Germinal center (tissue), 1 donor: ENCODE results near the gene GPATCH2.

ENCODE experiments used
- DNase-seq: peaks from one replicate; pipeline ENCODE4 v3.0.0; 2012; ENCODE audit warnings: mixed read lengths, low spot score

GPATCH2 gene

GRCh38 chr1:217630711-217631591 is at the start of gene GPATCH2, which contains the start of gene SPATA17:
Gene GPATCH2, minus strand, starts transcription at chr1:217631090. Its CDS starts 119 bp downstream, at chr1:217630971.
Gene SPATA17, plus strand, starts transcription at chr1:217631344. Its CDS starts 35 bp downstream, at chr1:217631379.
- peak; percentile 85 for DNase-seq

- DNase-seq = no peak
Observed at GRCh38 chr1:217674028-217674729, 43.3 kb upstream of the GPATCH2 start.

GRCh38 chr1:217673387-217673786 is 42.5 kb upstream of the GPATCH2 start:
- DNase-seq = no peak

- no peak for DNase-seq
Observed at GRCh38 chr1:217668351-217668940, 37.6 kb upstream of the GPATCH2 start.

- DNase-seq = no peak
Observed at GRCh38 chr1:217661407-217661806, 30.5 kb upstream of the GPATCH2 start.

GRCh38 chr1:217660353-217661062 is 29.6 kb upstream of the GPATCH2 start:
- DNase-seq = no peak

- no peak for DNase-seq
Observed at GRCh38 chr1:217650674-217651073, 19.8 kb upstream of the GPATCH2 start.

GRCh38 chr1:217647791-217648190 is 16.9 kb upstream of the GPATCH2 start:
- DNase-seq = no peak

- no peak for DNase-seq
Observed at GRCh38 chr1:217642455-217642854, 11.6 kb upstream of the GPATCH2 start.

- no peak for DNase-seq
Observed at GRCh38 chr1:217627431-217627830, 3.5 kb downstream of the GPATCH2 start.

- DNase-seq = no peak
Observed at GRCh38 chr1:217626321-217626720, 4.6 kb downstream of the GPATCH2 start.

GRCh38 chr1:217622042-217622441 is 8.8 kb downstream of the GPATCH2 start:
- peak; percentile 14 for DNase-seq

GRCh38 chr1:217620814-217621213 is 10.1 kb downstream of the GPATCH2 start:
- no peak for DNase-seq

- no peak for DNase-seq
Observed at GRCh38 chr1:217617126-217617525, 13.8 kb downstream of the GPATCH2 start.

- DNase-seq = no peak
Observed at GRCh38 chr1:217614200-217614712, 16.6 kb downstream of the GPATCH2 start.

GRCh38 chr1:217605390-217605789 is 25.5 kb downstream of the GPATCH2 start:
- no peak for DNase-seq

GRCh38 chr1:217602380-217602779 is 28.5 kb downstream of the GPATCH2 start:
- DNase-seq = no peak

GRCh38 chr1:217599154-217599553 is 31.7 kb downstream of the GPATCH2 start:
- DNase-seq = no peak

- DNase-seq = no peak
Observed at GRCh38 chr1:217590598-217590997, 40.3 kb downstream of the GPATCH2 start.

GRCh38 chr1:217586586-217586985 is 44.3 kb downstream of the GPATCH2 start:
- no peak for DNase-seq

- no peak for DNase-seq
Observed at GRCh38 chr1:217585577-217585976, 45.3 kb downstream of the GPATCH2 start.
